Endodermal cell (in vitro differentiated cells): ENCODE data around the gene PI16. TPM values are rescaled to one million over a fixed set of nuclear protein-coding genes. Genes with fewer than 3 reads are reported as not detected.

Source experiments
- DNase-seq: peaks from one replicate; pipeline ENCODE4 v3.0.0-alpha.2; 2017
- H3K27ac ChIP-seq: 2 replicates; pipeline ENCODE4 v1.5.1; 2013; ENCODE audit warnings: mild to moderate bottlenecking, low read depth, low read length, moderate library complexity
- H3K27me3 ChIP-seq: 2 replicates; pipeline ENCODE4 v1.6.1; 2013; ENCODE audit warnings: mild to moderate bottlenecking, low read length, moderate library complexity; ENCODE audit not compliant: insufficient read depth, control insufficient read depth, poor library complexity, severe bottlenecking
- H3K36me3 ChIP-seq: 2 replicates; pipeline ENCODE4 v1.7.0; 2013; ENCODE audit warnings: mild to moderate bottlenecking, low read length, moderate library complexity; ENCODE audit not compliant: control insufficient read depth, insufficient read depth
- H3K4me1 ChIP-seq: one replicate; pipeline ENCODE4 v1.7.0; 2013; ENCODE audit warnings: low read length; ENCODE audit not compliant: control insufficient read depth, insufficient read depth
- H3K4me3 ChIP-seq: 2 replicates; pipeline ENCODE4 v1.5.1; 2013; ENCODE audit warnings: mild to moderate bottlenecking, low read length, moderate library complexity
- H3K9ac ChIP-seq: 2 replicates; pipeline ENCODE4 v1.6.1; 2013; ENCODE audit warnings: mild to moderate bottlenecking, low read length, moderate library complexity; ENCODE audit not compliant: poor library complexity, severe bottlenecking; ENCODE audit errors: extremely low read depth
- H3K9me3 ChIP-seq: 2 replicates; pipeline ENCODE4 v1.6.1; 2013; ENCODE audit warnings: mild to moderate bottlenecking, low read length, moderate library complexity; ENCODE audit not compliant: control insufficient read depth
- H3K27ac Mint-ChIP-seq: 2 replicates; pipeline ENCODE4 v1.8.0; 2020; ENCODE audit warnings: mixed read lengths
- H3K27me3 Mint-ChIP-seq: 2 replicates; pipeline ENCODE4 v1.8.0; 2021; ENCODE audit warnings: mild to moderate bottlenecking, mixed read lengths; ENCODE audit not compliant: insufficient read depth
- H3K36me3 Mint-ChIP-seq: 2 replicates; pipeline ENCODE4 v1.8.0; 2020; ENCODE audit warnings: low read depth, mixed read lengths
- H3K4me1 Mint-ChIP-seq: 2 replicates; pipeline ENCODE4 v1.8.0; 2020; ENCODE audit warnings: mixed read lengths
- H3K4me3 Mint-ChIP-seq: 2 replicates; pipeline ENCODE4 v1.8.0; 2020; ENCODE audit warnings: mild to moderate bottlenecking, moderate library complexity, mixed read lengths
- H3K9me3 Mint-ChIP-seq: 2 replicates; pipeline ENCODE4 v1.8.0; 2020; ENCODE audit warnings: mild to moderate bottlenecking, mixed read lengths
- CTCF ChIP-seq: fragments of 200-600 bp; sonication (generic); conservative IDR thresholded peaks from 2 replicates; pipeline ENCODE4 v1.5.0; 2021; ENCODE audit warnings: antibody characterized with exemption, mild to moderate bottlenecking
- WGBS, 2 experiments: methylation state at CpG; one replicate each; pipeline versions ENCODE4 v1.1.5 to v1.1.7; 2013; ENCODE audit warnings: missing lambda C conversion rate in 2 of 2, mixed read lengths in 1 of 2; ENCODE audit not compliant: insufficient coverage in 1 of 2, insufficient read length in 1 of 2; 5-methylcytosine and 5-hydroxymethylcytosine counted together
- total RNA-seq, 2 donors: library from RNA; stranded (reverse); fragmentation: NEBNext Ultra II Directional in 1 of 2; extraction: Animal tissue kit (Norgen Biotek cat#: 25700) in 1 of 2; gene quantifications; 2 replicates in 1 of 2; 3 replicates in 1 of 2; pipeline ENCODE4 v1.2.1, GENCODE V29; 2021

Gene PI16
- total RNA-seq, 2 donors from 2014 or later = not detected

DNA sequence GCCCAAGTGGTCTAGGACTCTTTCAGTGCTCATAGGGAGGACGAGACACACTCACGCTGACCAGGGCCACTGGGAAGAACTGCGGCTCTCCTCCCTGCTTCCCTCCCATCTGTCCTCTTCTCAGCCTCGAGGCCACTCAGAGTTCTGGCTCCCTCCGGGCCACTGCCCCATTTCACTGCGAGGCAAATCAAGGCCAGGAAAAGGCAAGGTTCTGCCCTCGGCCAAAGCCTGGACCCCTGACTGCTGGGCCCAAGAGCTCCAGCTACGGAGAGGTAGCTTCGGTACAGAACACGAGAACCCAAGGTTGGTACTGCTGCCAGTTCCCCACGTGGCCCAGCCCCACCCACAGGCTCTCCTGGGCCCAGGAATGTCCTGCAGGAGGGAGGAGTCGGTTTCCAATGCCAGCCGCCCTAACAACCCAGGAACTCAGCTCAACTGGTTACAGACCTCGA, 14.7 kb downstream of the PI16 start:
- no peak for TF ChIP-seq CTCF
- Mint-ChIP-seq H3K27ac (no peak overlapping the region), H3K36me3 (peaks cover 74% of the 10 kb centered on the region), H3K9me3 (no peaks in the 10 kb centered on the region), H3K27me3 (no peaks in the 10 kb centered on the region), H3K4me1 (no peaks in the 10 kb centered on the region), H3K4me3 (no peak overlapping the region)
- no peak overlapping the region for H3K4me3 ChIP-seq
- H3K27ac ChIP-seq = no peak overlapping the region
- DNase-seq = no peak
- no peaks in the 10 kb centered on the region for H3K27me3 ChIP-seq
- 93 to 100% methylated on average over 5 to 14 of the region's 14 CpGs for WGBS, 2 experiments
- no peaks in the 10 kb centered on the region for H3K4me1 ChIP-seq
- H3K9ac ChIP-seq = no peak overlapping the region
- no peaks in the 10 kb centered on the region for H3K9me3 ChIP-seq
- H3K36me3 ChIP-seq = peaks cover 78% of the 10 kb centered on the region

DNA sequence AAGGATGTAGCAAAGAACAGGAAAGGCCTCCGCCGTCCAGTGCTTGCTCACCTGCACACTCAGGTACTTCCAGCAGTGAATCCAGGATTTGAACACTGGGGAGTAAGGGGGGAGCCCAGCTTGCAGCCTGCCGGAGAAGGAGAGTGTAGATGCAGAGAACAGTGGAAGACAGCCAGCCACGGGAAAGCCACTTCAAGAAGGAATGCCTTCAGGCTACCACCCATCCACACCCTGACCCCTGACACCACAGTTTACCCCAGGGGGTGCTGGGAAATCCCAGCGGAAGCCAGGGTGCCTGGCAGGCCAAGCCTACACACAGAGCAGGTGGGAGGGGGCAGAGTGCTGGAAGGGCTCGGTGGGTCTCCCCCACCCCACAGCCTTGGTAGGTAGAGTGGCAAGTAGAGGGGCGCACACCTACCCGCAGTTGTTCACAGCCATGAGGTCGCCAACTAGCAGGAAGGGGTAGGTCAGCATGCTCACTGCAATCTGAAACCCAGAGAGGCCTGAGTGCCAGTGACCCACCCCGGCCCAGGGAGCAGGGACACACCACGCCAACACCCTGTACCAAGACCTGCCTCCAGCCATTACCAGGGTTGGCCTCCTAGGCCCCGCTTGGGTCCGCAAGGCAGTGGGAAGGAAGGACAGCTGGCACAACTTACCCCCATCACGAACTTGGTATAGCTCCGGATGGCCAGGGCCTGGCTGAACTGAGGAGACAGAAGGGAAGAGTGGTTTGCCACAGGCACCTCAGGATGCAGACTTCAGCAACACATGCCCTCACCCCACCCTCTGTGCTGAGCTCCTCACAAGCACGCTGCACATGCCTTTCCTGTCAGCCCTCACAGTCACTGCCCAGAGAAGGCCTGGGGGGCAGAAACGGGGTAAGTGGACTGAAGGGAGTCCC, 15.7 kb downstream of the PI16 start:
- Histone ChIP-seq H3K9ac (no peak overlapping the region), H3K27ac (no peak overlapping the region), H3K36me3 (peaks cover 87% of the 10 kb centered on the region), H3K9me3 (no peaks in the 10 kb centered on the region), H3K4me1 (no peaks in the 10 kb centered on the region), H3K4me3 (no peak overlapping the region), H3K27me3 (no peaks in the 10 kb centered on the region)
- Mint-ChIP-seq H3K27ac (no peak overlapping the region), H3K36me3 (peaks cover 84% of the 10 kb centered on the region), H3K9me3 (no peaks in the 10 kb centered on the region), H3K4me3 (no peak overlapping the region), H3K4me1 (no peaks in the 10 kb centered on the region), H3K27me3 (no peaks in the 10 kb centered on the region)
- TF ChIP-seq CTCF = no peak
- WGBS, 2 experiments = 97 to 99% methylated on average over 10 to 17 of the region's 17 CpGs
- DNase-seq = peak; percentile 42

GRCh38 chr6:36970892-36971842, 16.6 kb downstream of the PI16 start:
- no peak overlapping the region for H3K4me3 Mint-ChIP-seq
- 85 to 91% methylated on average over 12 to 17 of the region's 17 CpGs for WGBS, 2 experiments

More at GRCh38 chr6:36970892-36971842, 16.6 kb downstream of the PI16 start:
- no peaks in the 10 kb centered on the region for H3K27me3 Mint-ChIP-seq
- DNase-seq = no peak
- peak overlapping the region; percentile 77 for H3K27ac Mint-ChIP-seq
- no peak overlapping the region for H3K4me3 ChIP-seq
- no peaks in the 10 kb centered on the region for H3K9me3 ChIP-seq
- no peaks in the 10 kb centered on the region for H3K9me3 Mint-ChIP-seq
- no peaks in the 10 kb centered on the region for H3K4me1 Mint-ChIP-seq
- H3K36me3 Mint-ChIP-seq = peaks cover 87% of the 10 kb centered on the region
- TF ChIP-seq CTCF = no peak
- peak overlapping the region; percentile 2 for H3K27ac ChIP-seq
- H3K36me3 ChIP-seq = peaks cover 97% of the 10 kb centered on the region
- H3K9ac ChIP-seq = no peak overlapping the region
- H3K4me1 ChIP-seq = no peaks in the 10 kb centered on the region
- no peaks in the 10 kb centered on the region for H3K27me3 ChIP-seq
